Measurements from ENCODE around the gene VILL. TPM values are rescaled to one million over a fixed set of nuclear protein-coding genes. Genes with fewer than 3 reads are reported as not detected.

VILL gene
- total and polyA plus RNA-seq, 2 of the 8 experiments (the other 6 are each of a cell fraction or from before 2014, with no cell fraction given), result 4.1 to 4.2 TPM

DNA sequence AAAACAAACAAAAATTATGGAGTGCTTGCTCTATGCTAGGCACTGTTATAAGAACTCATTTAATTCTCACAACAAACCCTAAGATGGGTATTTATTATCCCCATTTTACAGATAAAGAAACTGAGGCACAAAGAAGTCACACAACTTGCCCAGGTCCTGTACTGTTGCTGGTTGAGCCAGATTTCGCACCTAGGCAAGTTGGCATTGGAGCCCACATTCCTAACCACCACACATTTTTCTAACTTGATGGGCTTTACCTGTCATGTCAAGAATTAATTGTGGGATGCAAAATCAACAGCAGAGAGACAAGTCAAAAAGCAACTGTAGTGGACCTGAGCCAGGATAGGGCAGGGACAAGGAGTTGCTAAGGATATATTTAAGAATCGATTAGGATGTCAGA lies 47.9 kb upstream of the VILL start:
- Histone ChIP-seq H3K36me3 (ENCODE audit: control insufficient read depth in 2 of 4, insufficient read depth in 4 of 4, low read length in 3 of 4) (no peaks in the 10 kb centered on the region), H3K14ac (ENCODE audit: insufficient read length) (no peak overlapping the region), H3K4me1 (replicated peaks in 1 of 4; ENCODE audit: control insufficient read depth in 3 of 4, insufficient read depth in 4 of 4, low read length in 3 of 4) (peaks cover 0 to 6% (median 2%) of the 10 kb centered on the region in 4 experiments; a peak in 3 of 7 replicates), H3K27me3 (replicated peaks in 1 of 4; ENCODE audit: control insufficient read depth in 3 of 4, extremely low read depth in 1 of 4, insufficient read depth in 3 of 4, low read length in 3 of 4) (no peaks in the 10 kb centered on the region), H2AK5ac (ENCODE audit: low read depth, low read length) (no peak overlapping the region), H2BK5ac (ENCODE audit: low read depth, low read length) (no peak overlapping the region), H3K9ac (replicated peaks in 1 of 4; ENCODE audit: extremely low read depth in 1 of 4, low read depth in 3 of 4, low read length in 3 of 4) (no peak overlapping the region), H3K79me1 (ENCODE audit: low read depth, low read length) (no peaks in the 10 kb centered on the region; the same call in 1 of the 2 replicates), H3K79me2 (ENCODE audit: control insufficient read depth in 1 of 2, insufficient read depth in 2 of 2, low read length in 2 of 2) (no peaks in the 10 kb centered on the region), H3K27ac (ENCODE audit: low read depth, low read length) (no peak overlapping the region), H3K23me2 (ENCODE audit: low read depth, low read length) (no peaks in the 10 kb centered on the region), H4K8ac (ENCODE audit: extremely low read depth, insufficient read depth, low read length) (no peak overlapping the region), H2AFZ (ENCODE audit: low read length) (no peak overlapping the region), H4K20me1 (replicated peaks in 1 of 2; ENCODE audit: control insufficient read depth in 1 of 2, insufficient read depth in 2 of 2, low read length in 2 of 2) (peaks cover 0 to 3% of the 10 kb centered on the region in 2 experiments), H3K4me3 (ENCODE audit: extremely low read depth in 1 of 4, insufficient read depth in 2 of 4, low read depth in 3 of 4, low read length in 4 of 4) (no peak overlapping the region), H2BK15ac (ENCODE audit: low read length) (no peak overlapping the region), H3K4me2 (ENCODE audit: insufficient read depth in 1 of 2, low read depth in 2 of 2, low read length in 2 of 2) (no peak overlapping the region), H4K91ac (replicated peaks; ENCODE audit: insufficient read length, low read length) (no peak overlapping the region), H4K5ac (ENCODE audit: insufficient read length, low read depth, low read length) (no peak overlapping the region), H3K18ac (ENCODE audit: extremely low read depth, low read length) (no peak overlapping the region), H3K23ac (ENCODE audit: insufficient read length) (no peak overlapping the region), H2BK120ac (replicated peaks; ENCODE audit: low read depth, low read length) (no peak overlapping the region), H3K9me3 (ENCODE audit: insufficient read depth in 2 of 2, low read depth in 1 of 2, low read length in 1 of 2) (no peaks in the 10 kb centered on the region), H3K56ac (replicated peaks; ENCODE audit: insufficient read length, low read depth, low read length) (no peak overlapping the region), H2BK12ac (ENCODE audit: low read depth, low read length) (no peak overlapping the region), H3K4ac (replicated peaks; ENCODE audit: insufficient read length, low read depth, low read length) (no peak overlapping the region), H2BK20ac (ENCODE audit: low read length) (no peak overlapping the region)
- TF ChIP-seq RBBP5 (IDR thresholded peaks at IDR 0.05; ENCODE audit: borderline replicate concordance, low read depth, low read length) (no peak), CTCF (IDR thresholded peaks at IDR 0.05; ENCODE audit: control extremely low read depth in 1 of 3, insufficient read depth in 1 of 3, low read depth in 1 of 3, low read length in 3 of 3) (no peak), SP1 (IDR thresholded peaks at IDR 0.05; ENCODE audit: low read depth, low read length) (no peak), SIX5 (IDR thresholded peaks at IDR 0.05; ENCODE audit: low read depth, low read length) (no peak)
- 91% methylated on average over 2 of the region's 2 CpGs; no CpG with 5 or more reads in 1 of the 2 experiments for WGBS, 2 experiments (ENCODE audit: extremely low coverage in 1 of 2, insufficient coverage in 1 of 2, insufficient read length in 1 of 2, insufficient replicate concordance in 2 of 2, low coverage in 1 of 2, low lambda C conversion rate in 2 of 2, missing lambda C conversion rate in 1 of 2)
- no peak for FAIRE-seq
- ChIA-PET CTCF (ENCODE audit: partially characterized antibody) (interaction anchor here (0.9 to 4.4 kb wide), 4 partner anchors 13 to 61 kb away, joined by 3 to 23 read pairs (median 4); no protein-coding TSS in a partner anchor), POLR2A (ENCODE audit: partially characterized antibody) (interaction anchor here (1.3 kb wide), 1 partner anchor 14 kb away, joined by 3 read pairs; no protein-coding TSS in a partner anchor)
- DNase-seq (ENCODE audit: low read depth in 1 of 2, low spot score in 2 of 2), result no peak
